Fibroblast of lung (primary cell): ENCODE results near the gene WASL. TPM values are rescaled to one million over a fixed set of nuclear protein-coding genes. Genes with fewer than 3 reads are reported as not detected.

Experiments used
- DNase-seq, 2 donors: peaks; one replicate each; pipeline versions ENCODE4 v3.0.0 to v3.0.0-alpha.2; 2010; ENCODE audit warnings: low read depth in 2 of 2
- H2AFZ ChIP-seq: 2 replicates; pipeline ENCODE4 v1.5.1; 2012; ENCODE audit warnings: low read length, control low read depth, inconsistent platforms
- H3K27ac ChIP-seq: 2 replicates; pipeline ENCODE4 v1.5.1; 2011; ENCODE audit warnings: low read length, control low read depth; ENCODE audit not compliant: insufficient read depth
- H3K27me3 ChIP-seq: 2 replicates; pipeline ENCODE4 v1.5.1; 2011; ENCODE audit warnings: mild to moderate bottlenecking, low read length; ENCODE audit not compliant: control insufficient read depth, insufficient read depth
- H3K36me3 ChIP-seq: 2 replicates; pipeline ENCODE4 v1.5.1; 2011; ENCODE audit warnings: low read length; ENCODE audit not compliant: control insufficient read depth, insufficient read depth
- H3K4me1 ChIP-seq: 2 replicates; pipeline ENCODE4 v1.5.1; 2011; ENCODE audit warnings: low read length; ENCODE audit not compliant: control insufficient read depth, insufficient read depth; ENCODE audit errors: extremely low read depth
- H3K4me2 ChIP-seq: 2 replicates; pipeline ENCODE4 v1.5.1; 2011; ENCODE audit warnings: low read length, control low read depth; ENCODE audit not compliant: insufficient read depth; ENCODE audit errors: extremely low read depth
- H3K4me3 ChIP-seq, 4 experiments: fragments of 200-600 bp in 1 of 4; sonication (generic) in 1 of 4; replicated peaks in 1 of 4; 2 replicates each; pipeline ENCODE4 v1.5.1; 2011 to 2016; ENCODE audit warnings: low read length in 4 of 4, low read depth in 3 of 4, mild to moderate bottlenecking in 3 of 4, control low read depth in 2 of 4, inconsistent platforms in 1 of 4, mixed read lengths in 1 of 4; ENCODE audit not compliant: insufficient read depth in 1 of 4; ENCODE audit errors: control extremely low read depth in 1 of 4
- H3K79me2 ChIP-seq: 2 replicates; pipeline ENCODE4 v1.5.1; 2012; ENCODE audit warnings: mild to moderate bottlenecking, low read length, inconsistent platforms; ENCODE audit not compliant: control insufficient read depth, insufficient read depth
- H3K9ac ChIP-seq: 2 replicates; pipeline ENCODE4 v1.5.1; 2011; ENCODE audit warnings: mild to moderate bottlenecking, low read length, control low read depth; ENCODE audit not compliant: insufficient read depth
- H3K9me3 ChIP-seq: 2 replicates; pipeline ENCODE4 v1.5.1; 2012; ENCODE audit warnings: low read depth, low read length; ENCODE audit not compliant: control insufficient read depth, insufficient read depth
- H4K20me1 ChIP-seq: 2 replicates; pipeline ENCODE4 v1.5.1; 2011; ENCODE audit warnings: low read length; ENCODE audit not compliant: control insufficient read depth, insufficient read depth; ENCODE audit errors: extremely low read depth
- CTCF ChIP-seq, 2 donors: IDR thresholded peaks in 1 of 2; conservative IDR thresholded peaks in 1 of 2; 1 replicate in 1 of 2; 2 replicates in 1 of 2; pipeline ENCODE4 v1.5.1; 2011 to 2012; ENCODE audit warnings: low read length in 2 of 2, control low read depth in 1 of 2, inconsistent platforms in 1 of 2, low read depth in 1 of 2, mild to moderate bottlenecking in 1 of 2
- EZH2 ChIP-seq: IDR thresholded peaks from 2 replicates; pipeline ENCODE4 v1.5.1; 2012; ENCODE audit warnings: low read length, control low read depth, mild to moderate bottlenecking; ENCODE audit errors: missing control alignments
- polyA plus RNA-seq, 2 donors: library from polyadenylated mRNA; depleted of rRNA in 1 of 2; stranded (reverse) in 1 of 2; unstranded in 1 of 2; fragments of >200 nt; gene quantifications; 2 replicates each; pipeline ENCODE4 v1.2.1, GENCODE V29; 2011 to 2012; ENCODE audit warnings: missing spikeins in 1 of 2
- total RNA-seq: library from RNA; depleted of rRNA; stranded (reverse); fragments of >200 nt; gene quantifications from 2 replicates; pipeline ENCODE4 v1.2.1, GENCODE V29; 2014

WASL gene
- total and polyA plus RNA-seq, 2 donors (not counting 1 experiment from before 2014, with no cell fraction given): 15.4 to 21.0 TPM

- Histone ChIP-seq H3K27me3 (no peaks in the 10 kb centered on the region), H3K4me2 (no peak overlapping the region), H3K9ac (no peak overlapping the region), H3K4me3 (no peak overlapping the region), H2AFZ (no peak overlapping the region), H3K9me3 (no peaks in the 10 kb centered on the region), H3K4me1 (no peaks in the 10 kb centered on the region), H3K79me2 (no peaks in the 10 kb centered on the region), H3K36me3 (no peaks in the 10 kb centered on the region), H3K27ac (no peak overlapping the region), H4K20me1 (no peaks in the 10 kb centered on the region)
- DNase-seq: no peak
- TF ChIP-seq CTCF (conservative IDR thresholded peaks at IDR 0.05 in 1 of 2, IDR thresholded peaks at IDR 0.05 in 1 of 2; ENCODE audit: low read depth in 1 of 2, low read length in 2 of 2) (no peak), EZH2 (no peak)
These were observed 67.2 kb downstream of the WASL start for GRCh38 chr7:123681561-123681960.

GRCh38 chr7:123680580-123680979 lies 68.2 kb downstream of the WASL start:
- DNase-seq: no peak
- no peaks in the 10 kb centered on the region for H3K79me2 ChIP-seq
- no peak overlapping the region for H3K9ac ChIP-seq
- no peaks in the 10 kb centered on the region for H3K27me3 ChIP-seq
- no peak overlapping the region for H2AFZ ChIP-seq
- no peak overlapping the region for H3K4me2 ChIP-seq
- TF ChIP-seq EZH2: no peak
- TF ChIP-seq CTCF (conservative IDR thresholded peaks at IDR 0.05 in 1 of 2, IDR thresholded peaks at IDR 0.05 in 1 of 2; ENCODE audit: low read depth in 1 of 2, low read length in 2 of 2): no peak
- no peak overlapping the region for H3K27ac ChIP-seq
- no peaks in the 10 kb centered on the region for H3K9me3 ChIP-seq
- peaks cover 2% of the 10 kb centered on the region for H3K4me1 ChIP-seq
- H3K4me3 ChIP-seq: no peak overlapping the region
- H4K20me1 ChIP-seq: no peaks in the 10 kb centered on the region
- H3K36me3 ChIP-seq: no peaks in the 10 kb centered on the region

- no peaks in the 10 kb centered on the region for H3K79me2 ChIP-seq
- no peak overlapping the region for H3K27ac ChIP-seq
- DNase-seq: no peak
- no peaks in the 10 kb centered on the region for H3K36me3 ChIP-seq
- H4K20me1 ChIP-seq: no peaks in the 10 kb centered on the region
- no peak overlapping the region for H3K9ac ChIP-seq
- no peaks in the 10 kb centered on the region for H3K27me3 ChIP-seq
- TF ChIP-seq CTCF (conservative IDR thresholded peaks at IDR 0.05 in 1 of 2, IDR thresholded peaks at IDR 0.05 in 1 of 2; ENCODE audit: low read depth in 1 of 2, low read length in 2 of 2) (no peak), EZH2 (no peak)
- peaks cover 2% of the 10 kb centered on the region for H3K4me1 ChIP-seq
- H3K4me2 ChIP-seq: no peak overlapping the region
- no peaks in the 10 kb centered on the region for H3K9me3 ChIP-seq
- H3K4me3 ChIP-seq: no peak overlapping the region
- H2AFZ ChIP-seq: no peak overlapping the region
These were observed 69.2 kb downstream of the WASL start for GRCh38 chr7:123679614-123680013.
